HepG2 (cell line): ENCODE measurements around the gene CCL23. TPM values are rescaled to one million over a fixed set of nuclear protein-coding genes. Genes with fewer than 3 reads are reported as not detected.

Source experiments
- ATAC-seq: fragments of 200-7000 bp; cut with Tn5 transposase; 3 replicates; pipeline ENCODE4 v1.9.1; 2020; ENCODE audit warnings: mild to moderate bottlenecking, moderate library complexity
- BruUV-seq: library from RNA; stranded (reverse); fragments of 400-500 nt; replicated peaks from 2 replicates; lab custom pipeline; 2021; lab: Mats Ljungman, UMichigan
- CTCF ChIA-PET: fragments of 300-600 bp; formaldehyde crosslinking; extraction: SDS; loops from one replicate; lab custom pipeline; 2021; ENCODE audit warnings: low total read pairs, inconsistent platforms, low intra/inter-chr PET ratio; lab: Yijun Ruan, JAX
- POLR2A ChIA-PET: fragments of 350-600 bp; sonication (Branson Sonifier 250); formaldehyde crosslinking; loops from one replicate; lab custom pipeline; 2020; ENCODE audit warnings: antibody characterized with exemption, inconsistent platforms; lab: Yijun Ruan, JAX
- DNase-seq: peaks from one replicate; pipeline ENCODE4 v3.0.0-alpha.2; 2015; ENCODE audit warnings: low spot score
- FAIRE-seq: peaks from 3 replicates; lab custom pipeline; 2011; peaks lifted over from hg19 to GRCh38; lab: Jason Lieb, UNC
- H2AFZ ChIP-seq: one replicate; pipeline ENCODE4 v1.6.1; 2011; ENCODE audit warnings: low read length, inconsistent platforms
- H3K27ac ChIP-seq: fragments of 300-600 bp; 3 replicates; pipeline ENCODE4 v1.8.0; 2011; ENCODE audit warnings: mixed run types, mild to moderate bottlenecking, mixed read lengths, low read length, inconsistent platforms; ENCODE audit not compliant: insufficient read depth; ENCODE audit errors: extremely low read length
- H3K27me3 ChIP-seq, 2 experiments: fragments of 200-600 bp in 1 of 2; 2 replicates in 1 of 2; 3 replicates in 1 of 2; pipeline versions ENCODE4 v1.6.0 to v1.8.0; 2011; ENCODE audit warnings: low read length in 2 of 2, mild to moderate bottlenecking in 2 of 2, moderate library complexity in 2 of 2, inconsistent platforms in 1 of 2; ENCODE audit not compliant: insufficient read depth in 2 of 2, control insufficient read depth in 1 of 2
- H3K36me3 ChIP-seq, 2 experiments: fragments of 200-600 bp in 1 of 2; replicated peaks in 1 of 2; 2 replicates in 1 of 2; 3 replicates in 1 of 2; pipeline versions ENCODE4 v1.5.1 to v1.8.0; 2011; ENCODE audit warnings: low read length in 2 of 2, inconsistent platforms in 1 of 2; ENCODE audit not compliant: insufficient read depth in 2 of 2, control insufficient read depth in 1 of 2
- H3K4me1 ChIP-seq: 2 replicates; pipeline ENCODE4 v1.5.1; 2012; ENCODE audit warnings: low read length, inconsistent platforms; ENCODE audit not compliant: insufficient read depth
- H3K4me2 ChIP-seq: 2 replicates; pipeline ENCODE4 v1.6.0; 2011; ENCODE audit warnings: low read depth, low read length, inconsistent platforms
- H3K4me3 ChIP-seq, 3 experiments: fragments of 200-600 bp in 1 of 3; sonication (generic), shearing (Covaris generic) in 1 of 3; replicated peaks in 1 of 3; 2 replicates each; pipeline ENCODE4 v1.5.1; 2011 to 2016; ENCODE audit warnings: low read length in 3 of 3, inconsistent platforms in 2 of 3, low read depth in 2 of 3, mild to moderate bottlenecking in 2 of 3, control low read depth in 1 of 3, mixed read lengths in 1 of 3; ENCODE audit not compliant: insufficient read depth in 1 of 3
- H3K79me2 ChIP-seq: one replicate; pipeline ENCODE4 v1.6.1; 2011; ENCODE audit warnings: low read length, inconsistent platforms; ENCODE audit not compliant: insufficient read depth
- H3K9ac ChIP-seq: 2 replicates; pipeline ENCODE4 v1.6.0; 2011; ENCODE audit warnings: mild to moderate bottlenecking, low read depth, low read length, inconsistent platforms; ENCODE audit not compliant: insufficient read depth
- H3K9me3 ChIP-seq: 2 replicates; pipeline ENCODE4 v1.5.1; 2012; ENCODE audit warnings: mild to moderate bottlenecking, low read length
- H4K20me1 ChIP-seq: 2 replicates; pipeline ENCODE4 v1.6.0; 2011; ENCODE audit warnings: inconsistent platforms, mild to moderate bottlenecking, low read length, moderate library complexity; ENCODE audit not compliant: insufficient read depth
- AKAP8 ChIP-seq: sonication (generic); formaldehyde crosslinking; IDR thresholded peaks from 2 replicates; pipeline ENCODE4 v1.5.1; 2020; ENCODE audit warnings: mild to moderate bottlenecking, missing genetic modification reagents
- CENPT ChIP-seq: sonication (generic); formaldehyde crosslinking; IDR thresholded peaks from 2 replicates; pipeline ENCODE4 v1.8.0; 2022; ENCODE audit warnings: low read depth, mild to moderate bottlenecking, moderate library complexity, missing genetic modification reagents
- CHCHD3 ChIP-seq: sonication (generic); formaldehyde crosslinking; IDR thresholded peaks from 2 replicates; pipeline ENCODE4 v1.8.0; 2022; ENCODE audit warnings: mild to moderate bottlenecking, missing genetic modification reagents, moderate library complexity
- FOXO1 ChIP-seq: sonication (generic); formaldehyde crosslinking; IDR thresholded peaks from 2 replicates; pipeline ENCODE4 v1.4.0; 2020; ENCODE audit warnings: missing genetic modification reagents
- GPN1 ChIP-seq: sonication (generic); formaldehyde crosslinking; IDR thresholded peaks from 2 replicates; pipeline ENCODE4 v1.5.1; 2020; ENCODE audit warnings: missing genetic modification reagents, borderline replicate concordance
- HOXA3 ChIP-seq: sonication (generic); formaldehyde crosslinking; IDR thresholded peaks from 2 replicates; pipeline ENCODE4 v1.5.0; 2020; ENCODE audit warnings: missing genetic modification reagents
- KMT2A ChIP-seq: sonication (generic); formaldehyde crosslinking; IDR thresholded peaks from 2 replicates; pipeline ENCODE4 v1.4.0; 2020; ENCODE audit warnings: missing genetic modification reagents
- MAX ChIP-seq: IDR thresholded peaks from 2 replicates; pipeline ENCODE4 v1.6.1; 2012; ENCODE audit warnings: inconsistent platforms
- MBD4 ChIP-seq: IDR thresholded peaks from 2 replicates; pipeline ENCODE4 v1.6.1; 2012; ENCODE audit warnings: low read length, inconsistent platforms, borderline replicate concordance
- RARA ChIP-seq: IDR thresholded peaks from 2 replicates; pipeline ENCODE4 v1.6.1; 2016; ENCODE audit warnings: missing genetic modification reagents, missing compliant biosample characterization
- TAF1 ChIP-seq: sonication (generic); formaldehyde crosslinking; IDR thresholded peaks from 2 replicates; pipeline ENCODE4 v1.4.0; 2020; ENCODE audit warnings: missing genetic modification reagents
- ZBED4 ChIP-seq: sonication (generic); formaldehyde crosslinking; IDR thresholded peaks from 2 replicates; pipeline ENCODE4 v1.4.0; 2020; ENCODE audit warnings: missing genetic modification reagents, borderline replicate concordance
- ZFP41 ChIP-seq: sonication (generic); formaldehyde crosslinking; IDR thresholded peaks from 2 replicates; pipeline ENCODE4 v1.4.0; 2020; ENCODE audit warnings: mild to moderate bottlenecking, missing genetic modification reagents, borderline replicate concordance
- ZNF20 ChIP-seq: sonication (generic); formaldehyde crosslinking; IDR thresholded peaks from 2 replicates; pipeline ENCODE4 v1.4.0; 2020; ENCODE audit warnings: mild to moderate bottlenecking, moderate library complexity, missing genetic modification reagents
- ZNF598 ChIP-seq: sonication (generic); formaldehyde crosslinking; IDR thresholded peaks from 2 replicates; pipeline ENCODE4 v1.5.1; 2020; ENCODE audit warnings: mild to moderate bottlenecking, missing genetic modification reagents, borderline replicate concordance
- ZNF609 ChIP-seq: sonication (generic); formaldehyde crosslinking; IDR thresholded peaks from 2 replicates; pipeline ENCODE4 v1.4.0; 2020; ENCODE audit warnings: mild to moderate bottlenecking, missing genetic modification reagents, borderline replicate concordance
- ZNF768 ChIP-seq: sonication (generic); formaldehyde crosslinking; IDR thresholded peaks from 2 replicates; pipeline ENCODE4 v1.4.0; 2020; ENCODE audit warnings: missing genetic modification reagents
- WGBS: methylation state at CpG from one replicate; pipeline ENCODE4 v1.1.6; 2017; ENCODE audit warnings: low lambda C conversion rate; 5-methylcytosine and 5-hydroxymethylcytosine counted together
- in situ Hi-C: cut with HindIII; loops from 2 replicates; pipeline ENCODE4 v1.10.0; 2017; ENCODE audit warnings: low pct_unique_long_range_greater_than_20kb; ENCODE audit not compliant: extremely low pct_ligation_motif_present
- intact Hi-C: fragments of 100-400 bp; cut with micrococcal nuclease; formaldehyde crosslinking; loops from one replicate; pipeline ENCODE4 v1.10.0; 2022; ENCODE audit not compliant: unreplicated experiment
- polyA plus RNA-seq, 8 experiments: library from polyadenylated mRNA; depleted of rRNA in 3 of 8; stranded (reverse) in 7 of 8; unstranded in 1 of 8; fragments of >200 nt; fragmentation: Illumina TruSeq in 4 of 8; extraction: Trizol in 4 of 8; gene quantifications; 2 replicates each; pipeline versions ENCODE4 v1.2.1 to v1.2.3, GENCODE V29; 2011 to 2016; ENCODE audit warnings: low read depth in 4 of 8, missing spikeins in 1 of 8, mixed read lengths in 1 of 8; ENCODE audit not compliant: insufficient read depth in 1 of 8
- total RNA-seq, 5 experiments: library from RNA; depleted of rRNA; stranded (reverse); fragments of >200 nt; fragmentation: Illumina TruSeq; extraction: Trizol; gene quantifications; 2 replicates each; pipeline ENCODE4 v1.2.3, GENCODE V29; 2016; ENCODE audit warnings: low read depth in 1 of 5

The CCL23 gene
- total and polyA plus RNA-seq, 2 of the 13 experiments (the other 11 are each of a cell fraction or from before 2014, with no cell fraction given) = not detected

- ChIA-PET POLR2A (interaction anchor here (1.0 to 5.3 kb wide), 12 partner anchors 10 to 172 kb away, joined by 3 to 197 read pairs (median 16); partner anchors contain the start of genes CCL15 and TAF15), CTCF (interaction anchor here (1.3 to 2.0 kb wide), 5 partner anchors 12 to 168 kb away, joined by 3 to 18 read pairs (median 7); no protein-coding TSS in a partner anchor)
- Histone ChIP-seq H3K4me2 (peak within 1 kb of the TSS; percentile 87), H3K4me1 (peaks cover 80% of the 10 kb centered on the region), H2AFZ (no peak within 1 kb of the TSS), H3K79me2 (no peaks in the 10 kb centered on the region), H4K20me1 (no peaks in the 10 kb centered on the region), H3K27ac (peak within 1 kb of the TSS; percentile 66), H3K9ac (peak within 1 kb of the TSS; percentile 57), H3K4me3 (peak within 1 kb of the TSS; percentile 46 to 65 (median 63)), H3K9me3 (no peaks in the 10 kb centered on the region), H3K27me3 (no peaks in the 10 kb centered on the region; a peak in 1 of 5 replicates), H3K36me3 (peaks cover 0 to 2% of the 10 kb centered on the region in 2 experiments; a peak in 1 of 5 replicates)
- no TSS peak for BruUV-seq
- in situ Hi-C loops = no loop called here
- intact Hi-C loops = loop anchor here (1.0 kb wide), 1 partner anchor 8 kb away; no protein-coding TSS in a partner anchor
- DNase-seq = peak; percentile 72
- WGBS = 30% methylated on average over 12 of the region's 12 CpGs
- FAIRE-seq = no peak
- peak; percentile 68 for ATAC-seq
- TF ChIP-seq ZNF20 = no peak
- TF ChIP-seq RARA (CRISPR knock-in tag) = peak; percentile 47
- TF ChIP-seq FOXO1 = peak; percentile 73
- no peak for TF ChIP-seq ZBED4 (CRISPR knock-in tag)
- TF ChIP-seq HOXA3 (CRISPR knock-in tag) = peak; percentile 12; the same call in 1 of the 2 replicates
- TF ChIP-seq CENPT (CRISPR knock-in tag) = no peak
- peak; percentile 37; the same call in 1 of the 2 replicates for TF ChIP-seq TAF1
- TF ChIP-seq CHCHD3 (CRISPR knock-in tag) = no peak
- no peak; the same call in 1 of the 2 replicates for TF ChIP-seq ZNF609 (CRISPR knock-in tag)
- TF ChIP-seq ZNF768 = no peak
- TF ChIP-seq ZNF598 (CRISPR knock-in tag) = 0 out of 2 replicates have a peak, but pooled peaks have one; percentile 55
- no peak for TF ChIP-seq GPN1 (CRISPR knock-in tag)
- no peak; the same call in 1 of the 2 replicates for TF ChIP-seq AKAP8 (CRISPR knock-in tag)
- TF ChIP-seq ZFP41 (CRISPR knock-in tag) = no peak
- TF ChIP-seq MAX = no peak
- no peak for TF ChIP-seq MBD4
- TF ChIP-seq KMT2A = 0 out of 2 replicates have a peak, but pooled peaks have one; percentile 22
Measured at GRCh38 chr17:35981246-35981645, 36.5 kb downstream of the CCL23 start, which contains the start of gene CCL16. CCL16 (minus strand) TSS chr17:35981497; CDS start chr17:35981420, 77 bp downstream.
